PC-9 (cell line): ENCODE results near the gene ZNF14. TPM values are rescaled to one million over a fixed set of nuclear protein-coding genes. Genes with fewer than 3 reads are reported as not detected.

Experiments
- BruUV-seq: library from RNA; stranded (reverse); fragments of 400-500 nt; replicated peaks from 2 replicates; lab custom pipeline; 2021; lab: Mats Ljungman, UMichigan
- CTCF ChIA-PET: fragments of 300-600 bp; sonication (Branson Sonifier 250); formaldehyde crosslinking; loops from one replicate; lab custom pipeline; 2022; ENCODE audit warnings: antibody characterized with exemption; lab: Charles Lee
- POLR2A ChIA-PET: fragments of 300-600 bp; sonication (Branson Sonifier 250); formaldehyde crosslinking; loops from one replicate; lab custom pipeline; 2022; ENCODE audit warnings: antibody characterized with exemption; ENCODE audit not compliant: unreplicated experiment; lab: Charles Lee
- DNase-seq, 2 experiments: peaks; one replicate each; pipeline versions ENCODE4 v3.0.0 to v3.0.0-alpha.2; 2015 to 2022; ENCODE audit warnings: mixed read lengths in 1 of 2
- H2AFZ ChIP-seq: fragments of 200-600 bp; sonication (generic); 2 replicates; pipeline ENCODE4 v1.8.1; 2017; ENCODE audit warnings: antibody characterized with exemption
- H3F3A ChIP-seq: fragments of 200-600 bp; sonication (generic); 2 replicates; pipeline ENCODE4 v1.8.1; 2017; ENCODE audit warnings: antibody characterized with exemption, mild to moderate bottlenecking, low read depth; ENCODE audit not compliant: insufficient read depth
- H3K27ac ChIP-seq: fragments of 200-600 bp; sonication (generic); 2 replicates; pipeline ENCODE4 v1.6.1; 2016; ENCODE audit warnings: mixed run types
- H3K27me3 ChIP-seq: fragments of 200-600 bp; sonication (generic); 2 replicates; pipeline ENCODE4 v1.6.1; 2016; ENCODE audit warnings: low read depth, mixed run types; ENCODE audit not compliant: insufficient read depth
- H3K36me3 ChIP-seq: fragments of 200-600 bp; sonication (generic); 2 replicates; pipeline ENCODE4 v1.6.1; 2016; ENCODE audit warnings: low read depth, mixed run types
- H3K4me1 ChIP-seq: fragments of 200-600 bp; sonication (generic); replicated peaks from 2 replicates; pipeline ENCODE4 v1.6.1; 2016; ENCODE audit warnings: mixed run types; ENCODE audit not compliant: insufficient read depth
- H3K4me2 ChIP-seq: fragments of 200-600 bp; sonication (generic); 2 replicates; pipeline ENCODE4 v1.6.1; 2017; ENCODE audit warnings: mixed run types
- H3K4me3 ChIP-seq: fragments of 200-600 bp; sonication (generic); 2 replicates; pipeline ENCODE4 v1.6.1; 2016; ENCODE audit warnings: mixed run types
- H3K79me2 ChIP-seq: fragments of 200-600 bp; sonication (generic); 2 replicates; pipeline ENCODE4 v1.6.1; 2017; ENCODE audit warnings: low read depth, mixed run types
- H3K9me2 ChIP-seq: fragments of 200-600 bp; sonication (generic); 2 replicates; pipeline ENCODE4 v1.8.1; 2017; ENCODE audit warnings: mild to moderate bottlenecking; ENCODE audit not compliant: insufficient read depth
- H3K9me3 ChIP-seq: fragments of 200-600 bp; sonication (generic); 2 replicates; pipeline ENCODE4 v1.8.1; 2016; ENCODE audit warnings: low read depth; ENCODE audit not compliant: insufficient read depth
- H4K20me1 ChIP-seq: fragments of 200-600 bp; sonication (generic); 2 replicates; pipeline ENCODE4 v1.8.1; 2017; ENCODE audit not compliant: insufficient read depth
- EZH2 ChIP-seq: fragments of 200-600 bp; sonication (generic); IDR thresholded peaks from 2 replicates; pipeline ENCODE4 v1.8.0; 2017; ENCODE audit warnings: antibody characterized with exemption, low read depth
- intact Hi-C: fragments of 100-400 bp; cut with micrococcal nuclease; formaldehyde crosslinking; loops from one replicate; pipeline ENCODE4 v1.10.0; 2022; ENCODE audit not compliant: unreplicated experiment
- total RNA-seq: library from RNA; stranded (reverse); gene quantifications from 2 replicates; pipeline ENCODE4 v1.2.3, GENCODE V29; 2021
- TF ChIP-seq, protein P1 (sequence below): fragments of 200-600 bp; sonication (generic); conservative IDR thresholded peaks from 2 replicates; pipeline ENCODE4 v1.6.1; 2017; ENCODE audit warnings: mixed run types, antibody characterized with exemption, mild to moderate bottlenecking, moderate library complexity

ZNF14 gene
- total RNA-seq, 1 experiment from 2014 or later, result 2.8 TPM

DNA sequence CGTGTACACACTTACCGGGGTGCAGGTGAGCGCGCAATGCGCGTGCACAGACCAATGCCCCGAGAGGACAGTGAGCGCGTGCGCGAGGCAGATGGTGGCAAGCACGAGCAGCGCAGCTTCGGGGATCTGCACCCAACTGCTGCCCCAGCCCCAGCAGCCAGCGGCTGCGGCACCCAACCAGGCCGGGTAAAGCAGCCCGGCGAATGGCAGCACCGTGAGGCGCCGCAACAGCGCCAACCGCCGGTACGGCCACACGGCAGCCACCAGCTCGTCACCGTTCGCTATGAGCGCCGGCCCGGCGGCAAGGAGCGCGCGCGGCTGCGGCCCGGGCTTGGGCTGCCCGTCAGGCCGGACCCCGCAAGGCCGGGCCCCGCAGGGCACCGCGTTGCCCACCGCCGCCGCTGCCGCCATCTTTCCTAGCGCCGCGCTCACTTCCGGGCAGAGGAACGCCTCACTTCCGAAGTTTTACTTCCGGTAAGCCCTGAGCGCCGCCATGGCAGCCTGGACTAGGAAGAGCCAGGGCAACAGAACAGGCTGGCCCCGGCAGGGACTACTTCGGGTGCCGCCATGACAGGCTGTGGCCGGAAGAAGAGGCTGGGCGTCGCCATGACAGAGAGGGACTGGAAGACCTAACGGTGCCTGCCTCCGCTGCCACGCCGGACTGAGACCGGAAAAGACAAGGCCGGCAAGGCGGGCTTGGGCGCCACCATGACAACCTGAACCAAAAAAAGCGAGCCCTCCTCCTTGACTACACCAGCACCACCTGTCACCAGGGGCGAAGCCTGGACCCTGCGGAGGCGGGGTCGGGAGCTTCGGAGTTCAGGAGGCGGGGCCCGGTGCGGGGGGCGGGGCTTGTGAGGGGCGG lies 69.4 kb downstream of the ZNF14 start, which contains the start of gene ATP13A1:
TSS of gene ATP13A1 (minus strand) at position 421 of the 865 bp plus-strand sequence. CDS start at position 411, 10 bp downstream.
- H3K4me2 ChIP-seq, result peak within 1 kb of the TSS; percentile 99
- peak within 1 kb of the TSS; percentile 81 for H2AFZ ChIP-seq
- DNase-seq, result peak; percentile 92 to 96
- no peak for TF ChIP-seq EZH2
- TF ChIP-seq, protein P1, sequence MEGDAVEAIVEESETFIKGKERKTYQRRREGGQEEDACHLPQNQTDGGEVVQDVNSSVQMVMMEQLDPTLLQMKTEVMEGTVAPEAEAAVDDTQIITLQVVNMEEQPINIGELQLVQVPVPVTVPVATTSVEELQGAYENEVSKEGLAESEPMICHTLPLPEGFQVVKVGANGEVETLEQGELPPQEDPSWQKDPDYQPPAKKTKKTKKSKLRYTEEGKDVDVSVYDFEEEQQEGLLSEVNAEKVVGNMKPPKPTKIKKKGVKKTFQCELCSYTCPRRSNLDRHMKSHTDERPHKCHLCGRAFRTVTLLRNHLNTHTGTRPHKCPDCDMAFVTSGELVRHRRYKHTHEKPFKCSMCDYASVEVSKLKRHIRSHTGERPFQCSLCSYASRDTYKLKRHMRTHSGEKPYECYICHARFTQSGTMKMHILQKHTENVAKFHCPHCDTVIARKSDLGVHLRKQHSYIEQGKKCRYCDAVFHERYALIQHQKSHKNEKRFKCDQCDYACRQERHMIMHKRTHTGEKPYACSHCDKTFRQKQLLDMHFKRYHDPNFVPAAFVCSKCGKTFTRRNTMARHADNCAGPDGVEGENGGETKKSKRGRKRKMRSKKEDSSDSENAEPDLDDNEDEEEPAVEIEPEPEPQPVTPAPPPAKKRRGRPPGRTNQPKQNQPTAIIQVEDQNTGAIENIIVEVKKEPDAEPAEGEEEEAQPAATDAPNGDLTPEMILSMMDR, result no peak
- H3K9me2 ChIP-seq, result no peaks in the 10 kb centered on the region
- CTCF ChIA-PET, result interaction anchor here (0.6 kb wide), 1 partner anchor 132 kb away, joined by 6 read pairs; no protein-coding TSS in a partner anchor
- intact Hi-C loops, result loop anchor here (1.0 to 5.0 kb wide), 2 partner anchors 69 to 113 kb away; partner anchors contain the start of gene ZNF14
- BruUV-seq, result no TSS peak
- H3K9me3 ChIP-seq, result no peaks in the 10 kb centered on the region
- no peaks in the 10 kb centered on the region for H3K27me3 ChIP-seq
- H3K27ac ChIP-seq, result peak within 1 kb of the TSS; percentile 64
- peak within 1 kb of the TSS; percentile 95 for H3K4me3 ChIP-seq
- peaks cover 19% of the 10 kb centered on the region for H3K4me1 ChIP-seq
- H3K36me3 ChIP-seq, result peaks cover 2% of the 10 kb centered on the region; the same call in 1 of the 2 replicates
- POLR2A ChIA-PET, result interaction anchor here (0.6 to 0.7 kb wide), 2 partner anchors 298 to 389 kb away, joined by 3 to 4 read pairs; no protein-coding TSS in a partner anchor
- H3K79me2 ChIP-seq, result peaks cover 39% of the 10 kb centered on the region
- H4K20me1 ChIP-seq, result peaks cover 28% of the 10 kb centered on the region
- peaks cover 21% of the 10 kb centered on the region; the same call in 1 of the 2 replicates for H3F3A ChIP-seq

DNA sequence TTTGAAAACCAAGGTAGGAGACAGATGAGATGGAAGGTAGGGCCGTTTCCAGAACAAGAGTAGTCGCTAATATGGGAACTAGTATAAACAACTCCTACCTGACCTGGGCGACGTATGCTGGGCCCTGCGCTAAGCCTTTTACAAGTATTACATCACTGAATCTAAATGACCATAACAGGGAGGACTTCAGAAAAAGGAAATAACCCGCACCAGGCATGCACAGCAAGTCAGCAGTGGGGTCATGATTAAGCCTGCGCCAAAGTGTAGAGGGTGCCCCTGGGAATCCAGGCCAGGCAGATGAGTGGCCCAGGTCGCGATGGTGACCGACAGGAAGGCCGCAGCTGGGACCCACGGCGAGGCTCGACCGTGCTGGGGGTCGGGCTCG lies 70.0 kb downstream of the ZNF14 start:
- peaks cover 16% of the 10 kb centered on the region; the same call in 1 of the 2 replicates for H3F3A ChIP-seq
- H3K4me2 ChIP-seq, result peak overlapping the region; percentile 99
- H3K4me1 ChIP-seq, result peaks cover 15% of the 10 kb centered on the region
- peak overlapping the region; percentile 81 for H2AFZ ChIP-seq
- CTCF ChIA-PET, result no interaction called here
- H3K9me2 ChIP-seq, result no peaks in the 10 kb centered on the region
- H3K79me2 ChIP-seq, result peaks cover 39% of the 10 kb centered on the region
- no TSS peak for BruUV-seq
- intact Hi-C loops, result loop anchor here (1.0 to 5.0 kb wide), 2 partner anchors 69 to 113 kb away; partner anchors contain the start of gene ZNF14
- H3K36me3 ChIP-seq, result peaks cover 7% of the 10 kb centered on the region; the same call in 1 of the 2 replicates
- peak overlapping the region; percentile 95 for H3K4me3 ChIP-seq
- peaks cover 28% of the 10 kb centered on the region for H4K20me1 ChIP-seq
- DNase-seq, result no peak
- H3K9me3 ChIP-seq, result no peaks in the 10 kb centered on the region
- H3K27me3 ChIP-seq, result no peaks in the 10 kb centered on the region
- POLR2A ChIA-PET, result no interaction called here
- peak overlapping the region; percentile 64 for H3K27ac ChIP-seq
- TF ChIP-seq EZH2, result no peak
- TF ChIP-seq, protein P1, result no peak

- no peak for DNase-seq
- TF ChIP-seq EZH2, result no peak
- TF ChIP-seq, protein P1, result no peak
- Histone ChIP-seq H3K9me3 (no peaks in the 10 kb centered on the region), H3F3A (peaks cover 16% of the 10 kb centered on the region; the same call in 1 of the 2 replicates), H3K36me3 (peaks cover 11% of the 10 kb centered on the region; the same call in 1 of the 2 replicates), H2AFZ (no peak overlapping the region), H3K79me2 (peaks cover 39% of the 10 kb centered on the region), H3K9me2 (no peaks in the 10 kb centered on the region), H4K20me1 (peaks cover 28% of the 10 kb centered on the region), H3K27ac (0 out of 2 replicates have a peak overlapping the region, but pooled peaks have one; percentile 64), H3K27me3 (no peaks in the 10 kb centered on the region), H3K4me2 (peak overlapping the region; percentile 99), H3K4me1 (peaks cover 15% of the 10 kb centered on the region), H3K4me3 (peak overlapping the region; percentile 95)
- intact Hi-C loops, result loop anchor here (5.0 kb wide), 1 partner anchor 70 kb away; the partner anchor contains the start of gene ZNF14
- POLR2A ChIA-PET, result interaction anchor here (0.7 kb wide), 1 partner anchor 522 kb away, joined by 4 read pairs; no protein-coding TSS in a partner anchor
- BruUV-seq, result TSS peak; percentile 65
- CTCF ChIA-PET, result no interaction called here
Measured at GRCh38 chr19:19662344-19662743, 70.6 kb downstream of the ZNF14 start.
